ENCODE data around the gene MTHFD2. TPM values are rescaled to one million over a fixed set of nuclear protein-coding genes. Genes with fewer than 3 reads are reported as not detected.

MTHFD2 gene
- total RNA-seq, 1 donor from 2014 or later = 150 TPM

DNA sequence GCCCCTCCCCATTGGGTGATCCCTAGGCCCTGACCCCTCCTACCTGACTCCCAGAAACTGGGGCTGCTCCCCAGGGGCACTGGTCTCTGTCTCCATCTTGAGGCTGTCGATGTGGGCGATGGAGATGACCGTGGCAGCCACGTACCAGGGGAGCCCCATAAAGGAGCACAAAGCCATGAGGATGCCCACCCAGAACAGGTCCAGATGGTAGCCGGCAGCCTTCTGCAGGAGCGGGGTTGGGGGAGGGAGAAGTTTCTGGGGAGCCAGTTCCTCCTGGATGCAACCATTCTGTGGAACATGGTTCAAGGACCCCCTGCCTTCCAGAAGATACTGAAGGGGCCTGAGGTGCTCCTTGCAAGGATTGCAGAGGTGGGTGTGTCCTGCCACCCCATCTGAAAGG is 34.0 kb downstream of the MTHFD2 start:
- Mint-ChIP-seq H3K27ac (no peak overlapping the region), H3K27me3 (no peaks in the 10 kb centered on the region), H3K9me3 (no peaks in the 10 kb centered on the region), H3K36me3 (ENCODE audit: low read depth) (peaks cover 4% of the 10 kb centered on the region), H3K4me3 (no peak overlapping the region), H3K4me1 (no peaks in the 10 kb centered on the region)
- intact Hi-C loops (cut with micrococcal nuclease) = no loop called here
- CTCF ChIA-PET = interaction anchor here (1.4 kb wide), 1 partner anchor 102 kb away, joined by 3 read pairs; no protein-coding TSS in a partner anchor
- POLR2A ChIA-PET = no interaction called here
- DNase-seq (no peak), ATAC-seq (ENCODE audit: low read depth) (no peak)
- TF ChIP-seq, protein P1, sequence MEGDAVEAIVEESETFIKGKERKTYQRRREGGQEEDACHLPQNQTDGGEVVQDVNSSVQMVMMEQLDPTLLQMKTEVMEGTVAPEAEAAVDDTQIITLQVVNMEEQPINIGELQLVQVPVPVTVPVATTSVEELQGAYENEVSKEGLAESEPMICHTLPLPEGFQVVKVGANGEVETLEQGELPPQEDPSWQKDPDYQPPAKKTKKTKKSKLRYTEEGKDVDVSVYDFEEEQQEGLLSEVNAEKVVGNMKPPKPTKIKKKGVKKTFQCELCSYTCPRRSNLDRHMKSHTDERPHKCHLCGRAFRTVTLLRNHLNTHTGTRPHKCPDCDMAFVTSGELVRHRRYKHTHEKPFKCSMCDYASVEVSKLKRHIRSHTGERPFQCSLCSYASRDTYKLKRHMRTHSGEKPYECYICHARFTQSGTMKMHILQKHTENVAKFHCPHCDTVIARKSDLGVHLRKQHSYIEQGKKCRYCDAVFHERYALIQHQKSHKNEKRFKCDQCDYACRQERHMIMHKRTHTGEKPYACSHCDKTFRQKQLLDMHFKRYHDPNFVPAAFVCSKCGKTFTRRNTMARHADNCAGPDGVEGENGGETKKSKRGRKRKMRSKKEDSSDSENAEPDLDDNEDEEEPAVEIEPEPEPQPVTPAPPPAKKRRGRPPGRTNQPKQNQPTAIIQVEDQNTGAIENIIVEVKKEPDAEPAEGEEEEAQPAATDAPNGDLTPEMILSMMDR (IDR thresholded peaks at IDR 0.05) = no peak

DNA sequence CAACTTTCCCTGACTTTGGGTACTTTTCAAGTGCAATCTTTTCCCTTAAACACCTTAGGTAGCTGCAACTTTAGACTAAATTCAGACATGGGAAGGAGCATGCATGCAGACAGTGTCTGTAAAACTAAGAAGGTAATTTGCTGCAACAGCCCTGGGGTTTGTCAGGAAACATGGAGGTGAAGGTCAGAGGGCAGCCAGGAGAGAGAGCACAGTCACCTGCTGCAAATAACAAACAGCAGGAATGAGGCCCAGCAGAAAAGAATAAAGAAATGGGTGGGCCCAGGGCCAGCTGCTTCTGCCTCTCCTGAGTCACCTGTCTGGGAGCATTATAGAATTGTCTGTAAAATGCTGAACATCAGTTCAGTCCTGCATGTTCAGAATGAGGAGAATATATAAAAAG is 35.2 kb downstream of the MTHFD2 start:
- H3K9me3 Mint-ChIP-seq = no peaks in the 10 kb centered on the region
- POLR2A ChIA-PET = no interaction called here
- H3K4me3 Mint-ChIP-seq = no peak overlapping the region
- CTCF ChIA-PET = interaction anchor here (0.7 to 1.6 kb wide), 2 partner anchors 16 to 101 kb away, joined by 3 read pairs; no protein-coding TSS in a partner anchor
- H3K27ac Mint-ChIP-seq = no peak overlapping the region
- H3K36me3 Mint-ChIP-seq (ENCODE audit: low read depth) = peaks cover 4% of the 10 kb centered on the region
- no peaks in the 10 kb centered on the region for H3K27me3 Mint-ChIP-seq
- DNase-seq (no peak), ATAC-seq (ENCODE audit: low read depth) (no peak)
- H3K4me1 Mint-ChIP-seq = no peaks in the 10 kb centered on the region
- TF ChIP-seq, protein P1 (IDR thresholded peaks at IDR 0.05) = no peak
- intact Hi-C loops (cut with micrococcal nuclease) = no loop called here

DNA sequence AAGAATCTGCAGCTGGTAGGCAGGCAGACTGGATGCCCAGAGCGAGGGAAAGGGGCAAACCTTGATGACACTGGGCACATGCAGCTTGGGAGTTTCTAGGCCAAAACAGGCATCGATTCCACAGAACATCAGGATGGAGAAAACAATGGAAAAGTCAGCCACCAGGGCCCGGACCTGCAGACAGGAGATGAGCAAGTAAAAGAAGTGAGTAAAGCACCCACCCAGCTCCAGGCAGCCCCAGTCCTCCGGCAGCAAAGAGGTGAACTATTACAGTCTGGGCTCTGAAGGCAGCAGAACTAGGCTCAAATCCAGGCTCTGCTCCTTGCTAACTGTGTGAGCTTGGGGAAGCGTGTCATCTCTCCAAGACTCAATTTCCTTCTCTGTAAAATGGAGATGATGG is 36.6 kb downstream of the MTHFD2 start:
- no peak for DNase-seq

DNA sequence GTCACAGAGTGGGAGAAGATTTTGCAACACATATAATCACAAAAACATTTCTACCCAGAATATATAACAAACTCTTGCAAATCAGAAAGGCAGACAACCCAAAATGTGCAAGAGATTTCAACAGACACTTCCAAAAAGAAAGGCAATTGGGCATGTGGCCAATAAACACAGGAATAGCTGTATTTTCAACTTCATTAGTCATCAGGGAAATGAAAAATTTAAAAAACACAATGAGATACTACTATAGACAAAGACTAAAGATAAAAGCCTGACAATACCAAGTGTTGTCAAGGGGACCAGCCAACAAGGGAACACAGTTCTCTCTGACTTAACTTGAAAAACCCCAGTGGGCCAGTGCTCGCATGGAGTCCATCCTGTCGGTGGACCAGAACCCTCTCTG is 40.5 kb downstream of the MTHFD2 start:
- intact Hi-C loops (cut with micrococcal nuclease) = no loop called here
- TF ChIP-seq, protein P1 (IDR thresholded peaks at IDR 0.05) = no peak
- ATAC-seq (ENCODE audit: low read depth) = no peak
- DNase-seq = no peak
- H3K27ac Mint-ChIP-seq = no peak overlapping the region
- H3K4me1 Mint-ChIP-seq = no peaks in the 10 kb centered on the region
- peaks cover under 1% of the 10 kb centered on the region for H3K36me3 Mint-ChIP-seq (ENCODE audit: low read depth)
- ChIA-PET POLR2A (no interaction called here), CTCF (no interaction called here)
- H3K27me3 Mint-ChIP-seq = no peaks in the 10 kb centered on the region
- H3K4me3 Mint-ChIP-seq = no peak overlapping the region
- no peaks in the 10 kb centered on the region for H3K9me3 Mint-ChIP-seq

More for the DNA sequence above, 36.6 kb downstream of the MTHFD2 start:
- no peak overlapping the region for H3K4me3 Mint-ChIP-seq
- H3K27me3 Mint-ChIP-seq = no peaks in the 10 kb centered on the region
- TF ChIP-seq, protein P1 (IDR thresholded peaks at IDR 0.05) = no peak
- H3K36me3 Mint-ChIP-seq (ENCODE audit: low read depth) = peaks cover 4% of the 10 kb centered on the region
- POLR2A ChIA-PET = interaction anchor here (0.6 kb wide), 1 partner anchor 57 kb away, joined by 8 read pairs; no protein-coding TSS in a partner anchor
- H3K27ac Mint-ChIP-seq = no peak overlapping the region
- H3K9me3 Mint-ChIP-seq = no peaks in the 10 kb centered on the region
- CTCF ChIA-PET = interaction anchor here (1.6 kb wide), 1 partner anchor 15 kb away, joined by 3 read pairs; no protein-coding TSS in a partner anchor
- no peaks in the 10 kb centered on the region for H3K4me1 Mint-ChIP-seq
- intact Hi-C loops (cut with micrococcal nuclease) = no loop called here
- ATAC-seq (ENCODE audit: low read depth) = no peak

DNA sequence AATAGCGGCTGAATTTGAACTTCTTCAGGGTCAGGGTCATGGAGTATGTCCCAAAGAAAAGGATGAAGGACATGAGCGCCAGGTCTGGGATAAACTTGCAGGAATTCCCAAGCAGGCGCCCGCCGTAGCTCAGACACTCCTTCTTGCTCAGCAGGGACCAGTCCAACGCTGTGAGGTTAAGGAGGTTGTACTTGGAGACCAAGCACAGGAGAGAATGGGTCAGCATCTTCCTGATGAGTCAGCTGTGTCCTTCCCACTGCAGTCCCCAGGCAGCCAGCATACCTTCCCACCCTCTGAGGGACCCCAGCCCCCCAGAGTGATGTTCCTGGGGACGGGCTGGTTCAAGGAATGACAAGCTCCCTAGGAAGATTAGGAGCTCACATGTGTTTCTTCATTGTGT is 40.9 kb downstream of the MTHFD2 start:
- no peak for DNase-seq
- Mint-ChIP-seq H3K4me1 (no peaks in the 10 kb centered on the region), H3K9me3 (no peaks in the 10 kb centered on the region), H3K27me3 (no peaks in the 10 kb centered on the region), H3K36me3 (ENCODE audit: low read depth) (no peaks in the 10 kb centered on the region), H3K4me3 (no peak overlapping the region), H3K27ac (no peak overlapping the region)
- TF ChIP-seq, protein P1 (IDR thresholded peaks at IDR 0.05) = no peak
- ChIA-PET POLR2A (interaction anchor here (0.6 kb wide), 1 partner anchor 39 kb away, joined by 4 read pairs; no protein-coding TSS in a partner anchor), CTCF (no interaction called here)
- no peak for ATAC-seq (ENCODE audit: low read depth)
- intact Hi-C loops (cut with micrococcal nuclease) = no loop called here
